ENCODE results near the gene CACNA2D2.

DNA sequence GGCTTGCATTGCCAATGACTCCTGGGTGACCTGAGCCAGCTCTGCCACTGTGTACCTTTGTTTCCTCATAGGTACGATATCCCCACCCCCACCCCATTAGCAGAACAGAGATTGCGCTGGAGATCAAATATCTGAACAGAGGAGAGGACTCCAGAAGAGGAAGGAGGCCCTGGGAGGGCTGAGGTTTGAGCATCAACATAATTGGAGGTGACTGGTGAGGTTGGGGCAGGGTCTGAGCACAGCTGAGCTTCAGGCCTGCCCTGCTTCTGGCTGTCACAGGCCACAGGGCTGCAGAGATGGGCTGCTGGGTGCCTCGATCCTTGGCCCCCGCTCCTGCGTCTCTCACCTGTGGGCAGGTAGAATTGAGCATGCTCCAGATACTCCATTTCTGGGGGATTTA is 21.3 kb upstream of the CACNA2D2 start:
- TF ChIP-seq POLR2A (IDR thresholded peaks at IDR 0.05) (no peak), POLR2AphosphoS5 (IDR thresholded peaks at IDR 0.05) (no peak)
- TF ChIP-seq, protein P1, sequence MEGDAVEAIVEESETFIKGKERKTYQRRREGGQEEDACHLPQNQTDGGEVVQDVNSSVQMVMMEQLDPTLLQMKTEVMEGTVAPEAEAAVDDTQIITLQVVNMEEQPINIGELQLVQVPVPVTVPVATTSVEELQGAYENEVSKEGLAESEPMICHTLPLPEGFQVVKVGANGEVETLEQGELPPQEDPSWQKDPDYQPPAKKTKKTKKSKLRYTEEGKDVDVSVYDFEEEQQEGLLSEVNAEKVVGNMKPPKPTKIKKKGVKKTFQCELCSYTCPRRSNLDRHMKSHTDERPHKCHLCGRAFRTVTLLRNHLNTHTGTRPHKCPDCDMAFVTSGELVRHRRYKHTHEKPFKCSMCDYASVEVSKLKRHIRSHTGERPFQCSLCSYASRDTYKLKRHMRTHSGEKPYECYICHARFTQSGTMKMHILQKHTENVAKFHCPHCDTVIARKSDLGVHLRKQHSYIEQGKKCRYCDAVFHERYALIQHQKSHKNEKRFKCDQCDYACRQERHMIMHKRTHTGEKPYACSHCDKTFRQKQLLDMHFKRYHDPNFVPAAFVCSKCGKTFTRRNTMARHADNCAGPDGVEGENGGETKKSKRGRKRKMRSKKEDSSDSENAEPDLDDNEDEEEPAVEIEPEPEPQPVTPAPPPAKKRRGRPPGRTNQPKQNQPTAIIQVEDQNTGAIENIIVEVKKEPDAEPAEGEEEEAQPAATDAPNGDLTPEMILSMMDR (IDR thresholded peaks at IDR 0.05) = no peak

All from prostate gland (tissue), 2 donors.